ENCODE results near the gene FADD. TPM values are rescaled to one million over a fixed set of nuclear protein-coding genes. Genes with fewer than 3 reads are reported as not detected.

The FADD gene
- total RNA-seq, 1 donor from 2014 or later: 24.5 TPM

DNA sequence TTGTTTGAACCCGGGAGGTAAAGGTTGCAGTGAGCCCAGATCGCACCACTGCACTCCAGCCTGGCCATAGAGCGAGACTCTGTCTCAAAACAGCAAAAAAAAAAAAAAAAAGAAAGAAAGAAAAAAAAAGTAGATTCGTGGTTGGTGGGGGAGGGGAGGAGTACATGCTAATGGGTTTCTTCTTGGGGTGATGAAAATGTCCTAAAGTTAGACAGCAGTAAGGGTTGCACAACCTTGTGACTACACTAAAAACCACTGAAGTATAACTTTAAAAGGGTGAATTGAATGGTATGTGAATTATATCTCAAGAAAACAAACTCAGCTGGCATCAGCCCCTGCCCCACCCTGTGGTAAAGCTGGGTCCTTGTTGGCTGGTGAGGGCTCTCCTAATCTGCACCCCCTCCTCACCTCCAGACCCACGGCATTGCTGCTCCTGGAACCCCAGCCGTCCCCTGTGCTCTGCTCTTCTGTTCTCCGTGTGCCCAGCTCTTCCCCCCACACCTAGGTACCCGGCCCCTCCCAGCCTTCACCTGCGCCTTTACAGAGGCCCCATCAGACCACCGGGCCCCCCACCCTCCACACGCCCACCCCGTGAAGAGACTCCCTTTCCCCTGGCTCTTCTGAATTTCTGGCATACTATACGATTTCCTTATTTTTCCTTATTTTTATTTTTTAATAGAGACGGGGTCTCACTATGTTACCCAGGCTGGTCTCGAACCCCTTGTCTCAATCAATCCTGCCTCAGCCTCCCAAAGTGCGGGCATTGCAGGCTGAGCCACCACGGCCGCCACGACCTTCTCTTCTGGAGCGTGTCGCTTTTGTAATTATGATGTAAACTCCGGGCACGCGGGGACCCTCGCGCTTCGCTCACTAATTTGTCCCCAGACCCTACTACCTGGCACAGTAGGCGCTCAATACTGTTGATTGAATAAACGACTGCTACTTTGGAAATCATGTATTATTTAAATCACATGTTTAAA is 924 bp upstream of the FADD start:
- H3K27me3 ChIP-seq (ENCODE audit: control insufficient read depth in 3 of 3, insufficient read depth in 3 of 3, low read length in 3 of 3): no peaks in the 10 kb centered on the region
- H3K4me1 ChIP-seq (ENCODE audit: control insufficient read depth in 3 of 3, insufficient read depth in 3 of 3, low read length in 3 of 3): peaks cover 17 to 23% (median 18%) of the 10 kb centered on the region in 3 donors
- H3K9me3 ChIP-seq (ENCODE audit: control insufficient read depth in 3 of 3, low read length in 3 of 3): no peaks in the 10 kb centered on the region
- H3K36me3 ChIP-seq (ENCODE audit: control insufficient read depth in 3 of 3, insufficient read depth in 3 of 3, low read length in 3 of 3): peaks cover 15 to 17% (median 16%) of the 10 kb centered on the region in 3 donors
- H3K4me3 ChIP-seq (ENCODE audit: low read length in 3 of 3): peak overlapping the region; percentile 82 to 98 (median 94)
- peak overlapping the region in 2 of 3 donors; percentile 63 to 98 for H3K9ac ChIP-seq (ENCODE audit: low read depth in 1 of 3, low read length in 3 of 3)
- H3K27ac ChIP-seq (ENCODE audit: low read depth, low read length): no peak overlapping the region

DNA sequence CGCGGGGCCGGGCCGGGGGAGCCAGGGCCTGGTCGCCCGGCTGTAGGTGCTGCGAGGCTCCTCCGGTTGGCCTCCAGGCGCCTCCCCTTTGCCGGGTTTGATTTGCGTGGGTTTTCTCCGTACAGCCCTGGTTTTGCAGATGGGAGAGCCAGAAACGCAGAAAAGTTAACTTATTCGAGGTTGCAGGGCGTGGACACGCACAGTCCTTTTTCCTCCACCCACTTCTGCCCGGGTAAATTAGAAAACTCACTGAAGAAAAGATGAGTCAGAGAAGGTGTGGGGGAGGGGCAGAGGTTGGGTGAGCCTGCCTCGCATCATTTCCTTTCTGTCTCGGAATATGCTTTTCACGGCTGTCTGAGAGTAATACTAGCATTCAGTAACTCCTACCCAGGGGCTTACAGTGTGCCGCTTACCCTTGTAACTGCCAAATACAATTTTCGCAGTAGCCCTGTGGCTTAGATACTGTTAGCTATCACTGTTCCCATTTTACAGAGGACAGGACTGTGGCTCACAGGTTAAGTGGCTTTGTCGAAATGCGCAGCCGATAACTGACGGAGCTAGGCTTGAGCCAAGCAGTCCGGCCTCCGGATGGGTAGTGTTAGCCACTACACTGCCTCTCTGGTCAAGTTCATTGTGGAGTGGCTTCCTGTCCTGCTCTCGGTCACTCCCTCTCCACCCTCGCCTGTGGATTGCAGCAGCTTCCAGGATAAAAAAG is 812 bp downstream of the FADD start:
- peak overlapping the region; percentile 82 to 98 (median 94) for H3K4me3 ChIP-seq (ENCODE audit: low read length in 3 of 3)
- peak overlapping the region; percentile 90 to 98 (median 95) for H3K9ac ChIP-seq (ENCODE audit: low read depth in 1 of 3, low read length in 3 of 3)
- H3K9me3 ChIP-seq (ENCODE audit: control insufficient read depth in 3 of 3, low read length in 3 of 3): no peaks in the 10 kb centered on the region
- peak overlapping the region; percentile 70 for H3K27ac ChIP-seq (ENCODE audit: low read depth, low read length)
- H3K36me3 ChIP-seq (ENCODE audit: control insufficient read depth in 3 of 3, insufficient read depth in 3 of 3, low read length in 3 of 3): peaks cover 26 to 28% (median 26%) of the 10 kb centered on the region in 3 donors
- H3K4me1 ChIP-seq (ENCODE audit: control insufficient read depth in 3 of 3, insufficient read depth in 3 of 3, low read length in 3 of 3): peaks cover 18 to 29% (median 23%) of the 10 kb centered on the region in 3 donors
- H3K27me3 ChIP-seq (ENCODE audit: control insufficient read depth in 3 of 3, insufficient read depth in 3 of 3, low read length in 3 of 3): no peaks in the 10 kb centered on the region

DNA sequence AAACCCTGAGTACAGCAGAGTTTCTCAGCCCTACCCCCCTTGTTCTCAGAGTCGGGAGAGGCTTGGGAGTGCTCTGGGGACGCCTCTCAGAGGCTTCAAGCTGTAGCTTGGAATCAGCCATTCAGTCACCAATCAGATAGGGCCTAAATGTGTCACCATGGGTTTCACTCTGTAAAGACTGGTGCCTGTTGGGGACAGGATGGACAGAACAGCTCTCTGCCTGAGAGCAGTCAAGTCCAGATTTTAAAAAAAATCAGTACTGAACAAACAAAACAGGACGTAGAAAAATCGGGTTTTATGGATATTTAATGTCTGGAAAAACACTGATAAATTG is 1.3 kb downstream of the FADD start:
- H3K4me1 ChIP-seq (ENCODE audit: control insufficient read depth in 3 of 3, insufficient read depth in 3 of 3, low read length in 3 of 3): peaks cover 18 to 29% (median 23%) of the 10 kb centered on the region in 3 donors
- H3K4me3 ChIP-seq (ENCODE audit: low read length in 3 of 3): peak overlapping the region; percentile 82 to 98 (median 94)
- H3K36me3 ChIP-seq (ENCODE audit: control insufficient read depth in 3 of 3, insufficient read depth in 3 of 3, low read length in 3 of 3): peaks cover 26 to 29% (median 28%) of the 10 kb centered on the region in 3 donors
- H3K27ac ChIP-seq (ENCODE audit: low read depth, low read length): peak overlapping the region; percentile 70
- peak overlapping the region; percentile 90 to 98 (median 95) for H3K9ac ChIP-seq (ENCODE audit: low read depth in 1 of 3, low read length in 3 of 3)
- no peaks in the 10 kb centered on the region for H3K27me3 ChIP-seq (ENCODE audit: control insufficient read depth in 3 of 3, insufficient read depth in 3 of 3, low read length in 3 of 3)
- H3K9me3 ChIP-seq (ENCODE audit: control insufficient read depth in 3 of 3, low read length in 3 of 3): no peaks in the 10 kb centered on the region

DNA sequence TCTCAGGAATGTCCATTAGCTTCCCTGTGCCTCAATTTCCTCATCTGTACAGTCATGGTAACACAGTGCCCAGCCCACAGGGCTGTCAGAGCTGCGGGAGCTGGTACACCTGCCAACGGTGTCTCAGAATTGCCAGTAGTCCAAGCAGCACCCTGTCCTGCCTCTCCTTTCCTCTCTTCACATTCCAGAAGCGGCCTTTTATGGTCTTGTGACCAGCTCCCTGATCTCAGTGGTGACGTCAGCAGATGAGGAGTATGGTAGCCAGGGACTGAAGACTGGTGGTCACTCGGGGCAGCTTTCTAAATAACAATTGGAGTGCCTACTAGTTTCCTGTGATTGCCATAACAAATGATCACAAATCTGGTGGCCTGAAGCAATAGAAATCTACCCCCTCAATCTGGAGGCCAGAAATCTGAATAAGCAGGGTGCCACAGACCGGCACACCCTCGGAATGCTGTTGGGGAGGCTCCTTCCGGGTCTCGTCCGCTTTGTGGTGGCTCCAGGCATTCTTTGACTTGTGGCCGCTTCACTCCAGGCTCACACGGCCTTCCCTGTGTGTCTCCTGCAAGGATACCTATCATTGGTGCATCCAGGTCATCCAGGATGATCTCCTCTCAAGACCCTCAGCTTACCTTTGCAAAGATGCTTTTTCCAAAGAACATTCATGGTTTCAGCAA is 2.1 kb downstream of the FADD start:
- peaks cover 26 to 30% (median 28%) of the 10 kb centered on the region in 3 donors for H3K36me3 ChIP-seq (ENCODE audit: control insufficient read depth in 3 of 3, insufficient read depth in 3 of 3, low read length in 3 of 3)
- H3K27ac ChIP-seq (ENCODE audit: low read depth, low read length): no peak overlapping the region
- peak overlapping the region in 1 of 3 donors; percentile 8 for H3K9ac ChIP-seq (ENCODE audit: low read depth in 1 of 3, low read length in 3 of 3)
- H3K9me3 ChIP-seq (ENCODE audit: control insufficient read depth in 3 of 3, low read length in 3 of 3): no peaks in the 10 kb centered on the region
- peaks cover 18 to 29% (median 23%) of the 10 kb centered on the region in 3 donors for H3K4me1 ChIP-seq (ENCODE audit: control insufficient read depth in 3 of 3, insufficient read depth in 3 of 3, low read length in 3 of 3)
- peak overlapping the region in 1 of 3 donors; percentile 35 for H3K4me3 ChIP-seq (ENCODE audit: low read length in 3 of 3)
- H3K27me3 ChIP-seq (ENCODE audit: control insufficient read depth in 3 of 3, insufficient read depth in 3 of 3, low read length in 3 of 3): no peaks in the 10 kb centered on the region

DNA sequence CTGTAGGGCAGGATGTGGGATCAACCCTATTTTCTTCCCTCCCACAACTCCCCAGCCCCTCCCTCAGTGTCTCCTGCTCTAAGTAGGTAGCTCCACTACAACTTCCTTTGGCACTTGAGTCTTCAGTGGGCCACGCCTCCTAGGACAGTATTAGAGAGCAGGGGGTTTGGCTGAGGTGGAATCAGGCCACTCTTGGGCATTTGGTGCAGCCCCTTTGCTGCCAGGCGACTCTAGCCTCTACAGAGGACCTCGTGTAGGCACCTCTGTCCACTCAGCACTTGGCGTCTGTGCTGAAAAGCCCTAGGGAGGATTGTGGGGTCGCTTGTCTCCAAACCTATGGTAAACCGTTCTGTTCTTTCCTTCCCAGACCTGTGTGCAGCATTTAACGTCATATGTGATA is 2.7 kb downstream of the FADD start:
- no peak overlapping the region for H3K9ac ChIP-seq (ENCODE audit: low read depth in 1 of 3, low read length in 3 of 3)
- no peaks in the 10 kb centered on the region for H3K9me3 ChIP-seq (ENCODE audit: control insufficient read depth in 3 of 3, low read length in 3 of 3)
- no peak overlapping the region for H3K27ac ChIP-seq (ENCODE audit: low read depth, low read length)
- H3K36me3 ChIP-seq (ENCODE audit: control insufficient read depth in 3 of 3, insufficient read depth in 3 of 3, low read length in 3 of 3): peaks cover 26 to 30% (median 28%) of the 10 kb centered on the region in 3 donors
- no peak overlapping the region for H3K4me3 ChIP-seq (ENCODE audit: low read length in 3 of 3)
- peaks cover 18 to 29% (median 23%) of the 10 kb centered on the region in 3 donors for H3K4me1 ChIP-seq (ENCODE audit: control insufficient read depth in 3 of 3, insufficient read depth in 3 of 3, low read length in 3 of 3)
- no peaks in the 10 kb centered on the region for H3K27me3 ChIP-seq (ENCODE audit: control insufficient read depth in 3 of 3, insufficient read depth in 3 of 3, low read length in 3 of 3)

DNA sequence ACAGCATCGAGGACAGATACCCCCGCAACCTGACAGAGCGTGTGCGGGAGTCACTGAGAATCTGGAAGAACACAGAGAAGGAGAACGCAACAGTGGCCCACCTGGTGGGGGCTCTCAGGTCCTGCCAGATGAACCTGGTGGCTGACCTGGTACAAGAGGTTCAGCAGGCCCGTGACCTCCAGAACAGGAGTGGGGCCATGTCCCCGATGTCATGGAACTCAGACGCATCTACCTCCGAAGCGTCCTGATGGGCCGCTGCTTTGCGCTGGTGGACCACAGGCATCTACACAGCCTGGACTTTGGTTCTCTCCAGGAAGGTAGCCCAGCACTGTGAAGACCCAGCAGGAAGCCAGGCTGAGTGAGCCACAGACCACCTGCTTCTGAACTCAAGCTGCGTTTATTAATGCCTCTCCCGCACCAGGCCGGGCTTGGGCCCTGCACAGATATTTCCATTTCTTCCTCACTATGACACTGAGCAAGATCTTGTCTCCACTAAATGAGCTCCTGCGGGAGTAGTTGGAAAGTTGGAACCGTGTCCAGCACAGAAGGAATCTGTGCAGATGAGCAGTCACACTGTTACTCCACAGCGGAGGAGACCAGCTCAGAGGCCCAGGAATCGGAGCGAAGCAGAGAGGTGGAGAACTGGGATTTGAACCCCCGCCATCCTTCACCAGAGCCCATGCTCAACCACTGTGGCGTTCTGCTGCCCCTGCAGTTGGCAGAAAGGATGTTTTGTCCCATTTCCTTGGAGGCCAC is 3.3 kb downstream of the FADD start:
- Histone ChIP-seq H3K27ac (ENCODE audit: low read depth, low read length) (no peak overlapping the region), H3K4me3 (ENCODE audit: low read length in 3 of 3) (no peak overlapping the region), H3K9me3 (ENCODE audit: control insufficient read depth in 3 of 3, low read length in 3 of 3) (no peaks in the 10 kb centered on the region), H3K4me1 (ENCODE audit: control insufficient read depth in 3 of 3, insufficient read depth in 3 of 3, low read length in 3 of 3) (peaks cover 18 to 29% (median 23%) of the 10 kb centered on the region in 3 donors), H3K36me3 (ENCODE audit: control insufficient read depth in 3 of 3, insufficient read depth in 3 of 3, low read length in 3 of 3) (peaks cover 26 to 30% (median 28%) of the 10 kb centered on the region in 3 donors), H3K9ac (ENCODE audit: low read depth in 1 of 3, low read length in 3 of 3) (no peak overlapping the region), H3K27me3 (ENCODE audit: control insufficient read depth in 3 of 3, insufficient read depth in 3 of 3, low read length in 3 of 3) (no peaks in the 10 kb centered on the region)

DNA sequence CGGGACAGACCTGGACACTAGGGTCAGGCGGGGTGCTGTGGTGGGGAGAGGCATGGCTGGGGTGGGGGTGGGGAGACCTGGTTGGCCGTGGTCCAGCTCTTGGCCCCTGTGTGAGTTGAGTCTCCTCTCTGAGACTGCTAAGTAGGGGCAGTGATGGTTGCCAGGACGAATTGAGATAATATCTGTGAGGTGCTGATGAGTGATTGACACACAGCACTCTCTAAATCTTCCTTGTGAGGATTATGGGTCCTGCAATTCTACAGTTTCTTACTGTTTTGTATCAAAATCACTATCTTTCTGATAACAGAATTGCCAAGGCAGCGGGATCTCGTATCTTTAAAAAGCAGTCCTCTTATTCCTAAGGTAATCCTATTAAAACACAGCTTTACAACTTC is 3.9 kb downstream of the FADD start:
- no peak overlapping the region for H3K9ac ChIP-seq (ENCODE audit: low read depth in 1 of 3, low read length in 3 of 3)
- H3K4me3 ChIP-seq (ENCODE audit: low read length in 3 of 3): no peak overlapping the region
- H3K27me3 ChIP-seq (ENCODE audit: control insufficient read depth in 3 of 3, insufficient read depth in 3 of 3, low read length in 3 of 3): no peaks in the 10 kb centered on the region
- no peak overlapping the region for H3K27ac ChIP-seq (ENCODE audit: low read depth, low read length)
- H3K36me3 ChIP-seq (ENCODE audit: control insufficient read depth in 3 of 3, insufficient read depth in 3 of 3, low read length in 3 of 3): peaks cover 26 to 30% (median 28%) of the 10 kb centered on the region in 3 donors
- H3K4me1 ChIP-seq (ENCODE audit: control insufficient read depth in 3 of 3, insufficient read depth in 3 of 3, low read length in 3 of 3): peaks cover 18 to 29% (median 23%) of the 10 kb centered on the region in 3 donors
- H3K9me3 ChIP-seq (ENCODE audit: control insufficient read depth in 3 of 3, low read length in 3 of 3): no peaks in the 10 kb centered on the region

DNA sequence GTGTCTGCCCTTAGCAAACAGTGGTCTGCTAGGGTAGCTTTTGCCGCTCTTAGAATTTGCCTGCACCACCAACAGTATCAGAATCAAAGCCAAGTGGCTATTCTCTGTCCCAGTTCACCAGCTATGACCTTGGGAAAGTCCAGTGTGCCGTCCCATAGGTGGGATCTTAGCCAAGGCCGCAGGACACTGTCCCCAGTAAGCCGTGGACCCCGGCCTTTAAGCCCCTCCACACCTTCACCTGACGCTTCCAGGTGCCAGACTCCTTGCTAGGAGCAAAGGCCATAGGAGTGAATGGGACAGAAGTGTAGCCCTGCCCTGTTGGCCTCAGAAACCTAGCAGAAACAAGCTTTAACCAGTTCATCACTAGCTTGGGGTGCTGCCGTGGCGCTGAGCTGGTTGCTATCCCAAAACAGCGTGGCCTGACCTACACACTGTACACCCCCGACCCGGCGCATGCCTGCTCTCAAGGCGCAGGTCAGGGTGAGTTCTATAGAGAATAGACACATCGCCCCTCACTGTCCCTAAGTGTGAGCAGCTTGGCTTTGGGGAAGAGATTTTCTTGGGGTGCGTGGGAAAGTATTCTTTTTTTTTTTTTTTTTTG is 4.5 kb downstream of the FADD start:
- Histone ChIP-seq H3K4me1 (ENCODE audit: control insufficient read depth in 3 of 3, insufficient read depth in 3 of 3, low read length in 3 of 3) (peaks cover 16 to 29% (median 23%) of the 10 kb centered on the region in 3 donors), H3K27ac (ENCODE audit: low read depth, low read length) (no peak overlapping the region), H3K9me3 (ENCODE audit: control insufficient read depth in 3 of 3, low read length in 3 of 3) (no peaks in the 10 kb centered on the region), H3K9ac (ENCODE audit: low read depth in 1 of 3, low read length in 3 of 3) (peak overlapping the region in 1 of 3 donors; percentile 62), H3K27me3 (ENCODE audit: control insufficient read depth in 3 of 3, insufficient read depth in 3 of 3, low read length in 3 of 3) (no peaks in the 10 kb centered on the region), H3K4me3 (ENCODE audit: low read length in 3 of 3) (no peak overlapping the region), H3K36me3 (ENCODE audit: control insufficient read depth in 3 of 3, insufficient read depth in 3 of 3, low read length in 3 of 3) (peaks cover 26 to 30% (median 28%) of the 10 kb centered on the region in 3 donors)

Measured in skeletal muscle tissue (tissue), 4 donors.